ENCODE measurements around the gene GREB1. TPM values are rescaled to one million over a fixed set of nuclear protein-coding genes. Genes with fewer than 3 reads are reported as not detected.

Gene GREB1
- total RNA-seq, 1 donor from 2014 or later, result 143 TPM

GRCh38 chr2:11672407-11672806, 138.6 kb downstream of the GREB1 start:
- Mint-ChIP-seq H3K36me3 (ENCODE audit: low read depth) (no peaks in the 10 kb centered on the region), H3K27me3 (ENCODE audit: low read depth) (peaks cover 64% of the 10 kb centered on the region), H3K4me1 (peaks cover 6% of the 10 kb centered on the region), H3K4me3 (no peak overlapping the region), H3K27ac (ENCODE audit: unreplicated experiment) (no peak overlapping the region), H3K9me3 (no peaks in the 10 kb centered on the region)
- DNase-seq (ENCODE audit: low read depth, low spot score), result no peak
- no peak for TF ChIP-seq CTCF (conservative IDR thresholded peaks at IDR 0.05)

GRCh38 chr2:11674983-11675382, 141.1 kb downstream of the GREB1 start:
- no peak for DNase-seq (ENCODE audit: low read depth, low spot score)
- no peak for TF ChIP-seq CTCF (conservative IDR thresholded peaks at IDR 0.05)
- Mint-ChIP-seq H3K4me3 (no peak overlapping the region), H3K27ac (ENCODE audit: unreplicated experiment) (no peak overlapping the region), H3K9me3 (no peaks in the 10 kb centered on the region), H3K27me3 (ENCODE audit: low read depth) (peaks cover 52% of the 10 kb centered on the region), H3K4me1 (peaks cover 13% of the 10 kb centered on the region), H3K36me3 (ENCODE audit: low read depth) (no peaks in the 10 kb centered on the region)

DNA sequence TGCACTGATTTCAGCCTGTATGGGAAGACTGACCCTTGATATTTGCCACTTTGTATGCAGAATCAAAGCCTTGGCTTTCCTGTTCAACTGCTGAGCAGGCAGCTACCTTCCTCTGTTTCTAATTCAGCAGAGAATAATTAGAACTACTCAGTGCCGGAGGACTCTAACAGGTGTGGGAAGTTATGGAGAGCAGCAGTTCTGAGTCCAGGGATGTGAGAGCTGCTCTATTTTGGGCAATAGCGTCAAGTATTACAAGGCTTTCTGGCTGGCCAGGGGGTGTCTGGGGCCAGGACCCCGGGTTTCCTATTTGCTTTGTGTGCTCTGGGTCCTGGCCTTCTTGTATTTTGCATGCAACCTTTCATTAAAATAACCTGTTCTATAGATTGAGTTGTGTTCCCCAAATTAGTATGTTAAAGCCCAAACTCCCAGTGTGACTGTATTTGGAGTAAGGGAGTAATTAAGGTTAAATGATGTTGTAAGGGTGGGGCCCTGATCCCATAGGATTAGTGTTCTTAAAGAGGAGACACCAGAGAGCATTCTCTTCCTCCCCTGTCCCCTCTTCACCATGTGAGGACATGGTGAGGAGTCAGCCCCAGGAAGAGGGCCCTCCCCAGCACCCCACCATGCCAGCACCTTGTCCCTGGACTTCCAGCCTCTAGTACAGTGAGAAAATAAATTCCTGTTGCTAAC, 141.7 kb downstream of the GREB1 start:
- Mint-ChIP-seq H3K27me3 (ENCODE audit: low read depth) (peaks cover 46% of the 10 kb centered on the region), H3K27ac (ENCODE audit: unreplicated experiment) (no peak overlapping the region), H3K9me3 (no peaks in the 10 kb centered on the region), H3K4me3 (no peak overlapping the region), H3K36me3 (ENCODE audit: low read depth) (no peaks in the 10 kb centered on the region), H3K4me1 (peaks cover 13% of the 10 kb centered on the region)
- TF ChIP-seq CTCF (conservative IDR thresholded peaks at IDR 0.05), result no peak
- DNase-seq (ENCODE audit: low read depth, low spot score), result no peak

- TF ChIP-seq CTCF (conservative IDR thresholded peaks at IDR 0.05), result no peak
- Mint-ChIP-seq H3K27me3 (ENCODE audit: low read depth) (peaks cover 41% of the 10 kb centered on the region), H3K4me3 (no peak overlapping the region), H3K9me3 (no peaks in the 10 kb centered on the region), H3K36me3 (ENCODE audit: low read depth) (no peaks in the 10 kb centered on the region), H3K27ac (ENCODE audit: unreplicated experiment) (no peak overlapping the region), H3K4me1 (peaks cover 22% of the 10 kb centered on the region)
- no peak for DNase-seq (ENCODE audit: low read depth, low spot score)
These were observed 142.8 kb downstream of the GREB1 start for GRCh38 chr2:11676640-11677039.

DNA sequence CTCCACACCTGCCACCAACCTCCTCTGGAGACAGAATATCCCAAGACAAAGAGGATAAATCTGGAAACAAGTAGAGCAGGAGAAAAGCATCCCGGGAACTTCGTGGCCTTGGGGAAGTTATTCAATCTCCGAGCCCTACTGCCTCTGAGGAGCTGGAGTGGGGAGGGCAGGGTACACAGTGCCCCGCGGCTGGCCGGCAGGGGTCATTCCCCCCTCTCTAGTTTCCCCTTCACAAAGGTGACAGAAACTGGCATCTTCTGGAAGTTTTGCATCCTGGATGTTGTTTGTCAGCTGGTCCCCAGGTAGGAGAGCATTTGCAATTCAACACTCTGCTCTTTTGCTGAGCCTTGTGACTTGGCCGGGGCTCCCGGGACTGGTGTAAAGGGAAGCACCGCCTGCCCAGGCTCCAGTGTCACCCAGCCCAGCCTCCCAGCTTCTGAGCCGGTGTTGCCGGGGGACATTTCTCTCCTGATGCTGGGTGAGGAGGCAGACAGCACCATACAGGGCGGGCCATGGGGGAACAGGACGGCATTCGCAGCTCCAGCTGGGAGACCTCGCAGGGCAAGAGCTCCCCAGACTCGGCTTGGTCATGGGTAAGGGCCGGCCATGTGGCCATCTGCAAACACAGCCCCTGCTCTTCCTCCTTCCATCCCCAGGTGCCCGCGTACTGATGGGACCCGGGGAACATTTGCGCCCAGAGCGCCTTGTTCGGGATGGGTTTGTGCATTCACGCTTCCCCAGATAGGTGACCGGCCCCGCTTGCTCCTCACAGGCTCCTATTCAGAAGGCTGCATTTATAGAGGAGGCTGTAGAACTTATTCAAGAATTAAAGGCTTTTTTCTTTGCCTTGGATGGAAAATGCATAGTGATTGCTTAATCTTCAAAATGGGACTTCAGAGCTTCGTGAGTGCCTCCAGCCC, 143.6 kb downstream of the GREB1 start:
- DNase-seq (ENCODE audit: low read depth, low spot score), result no peak
- Mint-ChIP-seq H3K4me3 (no peak overlapping the region), H3K36me3 (ENCODE audit: low read depth) (no peaks in the 10 kb centered on the region), H3K9me3 (no peaks in the 10 kb centered on the region), H3K4me1 (peaks cover 27% of the 10 kb centered on the region), H3K27me3 (ENCODE audit: low read depth) (peaks cover 38% of the 10 kb centered on the region), H3K27ac (ENCODE audit: unreplicated experiment) (no peak overlapping the region)
- no peak for TF ChIP-seq CTCF (conservative IDR thresholded peaks at IDR 0.05)

Measured in neural crest cell (in vitro differentiated cells).